PC-3 (cell line): Measurements from ENCODE around the gene TEX44. TPM values are rescaled to one million over a fixed set of nuclear protein-coding genes. Genes with fewer than 3 reads are reported as not detected.
A peak's percentile ranks its signal among the peaks of the same experiment; 100 is the strongest.

Experiments used
- ATAC-seq: fragments of 200-7000 bp; cut with Tn5 transposase; 2 replicates; pipeline ENCODE4 v1.9.1; 2020; ENCODE audit warnings: mild to moderate bottlenecking, moderate library complexity
- BruUV-seq: library from RNA; stranded (reverse); fragments of 400-500 nt; replicated peaks from 2 replicates; lab custom pipeline; 2021; lab: Mats Ljungman, UMichigan
- CTCF ChIA-PET: fragments of 300-600 bp; sonication (Branson Sonifier 250); formaldehyde crosslinking; loops from one replicate; lab custom pipeline; 2022; ENCODE audit warnings: antibody characterized with exemption; lab: Charles Lee
- POLR2A ChIA-PET: fragments of 300-600 bp; sonication (Branson Sonifier 250); formaldehyde crosslinking; loops from one replicate; lab custom pipeline; 2022; ENCODE audit warnings: antibody characterized with exemption; ENCODE audit not compliant: unreplicated experiment; lab: Charles Lee
- DNase-seq: peaks from one replicate; pipeline ENCODE4 v3.0.0-alpha.2; 2015
- H2AFZ ChIP-seq: fragments of 300-600 bp; sonication (generic); 2 replicates; pipeline ENCODE4 v1.6.0; 2016; ENCODE audit warnings: antibody characterized with exemption, low read length
- H3F3A ChIP-seq: fragments of 300-600 bp; sonication (generic); one replicate; pipeline ENCODE4 v1.6.0; 2017; ENCODE audit warnings: antibody characterized with exemption, low read length, control low read depth, mild to moderate bottlenecking; ENCODE audit not compliant: unreplicated experiment
- H3K27ac ChIP-seq: fragments of 300-600 bp; sonication (generic); 2 replicates; pipeline ENCODE4 v1.5.1; 2016; ENCODE audit warnings: mild to moderate bottlenecking, low read length
- H3K27me3 ChIP-seq: fragments of 300-600 bp; sonication (generic); 2 replicates; pipeline ENCODE4 v1.6.1; 2016; ENCODE audit warnings: low read length, mixed read lengths
- H3K36me3 ChIP-seq: fragments of 300-600 bp; sonication (generic); 2 replicates; pipeline ENCODE4 v1.6.1; 2016; ENCODE audit warnings: low read depth, mixed run types, low read length, mixed read lengths
- H3K4me1 ChIP-seq: fragments of 300-600 bp; sonication (generic); 2 replicates; pipeline ENCODE4 v1.5.1; 2016; ENCODE audit warnings: low read length; ENCODE audit not compliant: insufficient read depth
- H3K4me2 ChIP-seq: fragments of 300-600 bp; sonication (generic); 2 replicates; pipeline ENCODE4 v1.6.0; 2016; ENCODE audit warnings: low read length
- H3K4me3 ChIP-seq: fragments of 300-600 bp; sonication (generic); 2 replicates; pipeline ENCODE4 v1.5.1; 2016; ENCODE audit warnings: mild to moderate bottlenecking, low read length, mixed read lengths
- H3K79me2 ChIP-seq: fragments of 300-600 bp; sonication (generic); 2 replicates; pipeline ENCODE4 v1.6.1; 2017; ENCODE audit warnings: low read length, mixed read lengths
- H3K9ac ChIP-seq: fragments of 300-600 bp; sonication (generic); 2 replicates; pipeline ENCODE4 v1.6.0; 2016; ENCODE audit warnings: mild to moderate bottlenecking, low read length
- H3K9me2 ChIP-seq: fragments of 300-600 bp; sonication (generic); replicated peaks from 2 replicates; pipeline ENCODE4 v1.6.1; 2016; ENCODE audit warnings: mixed run types, low read length, mixed read lengths
- H3K9me3 ChIP-seq: fragments of 300-600 bp; sonication (generic); 2 replicates; pipeline ENCODE4 v1.6.1; 2016; ENCODE audit warnings: low read length, mixed read lengths
- H4K20me1 ChIP-seq: fragments of 300-600 bp; sonication (generic); 2 replicates; pipeline ENCODE4 v1.6.1; 2016; ENCODE audit warnings: low read length, mixed read lengths
- EZH2 ChIP-seq: fragments of 300-600 bp; sonication (generic); IDR thresholded peaks from one replicate; pipeline ENCODE4 v1.6.1; 2017; ENCODE audit warnings: antibody characterized with exemption, mild to moderate bottlenecking, low read length; ENCODE audit not compliant: unreplicated experiment
- EZH2phosphoT487 ChIP-seq: fragments of 300-600 bp; sonication (generic); IDR thresholded peaks from 2 replicates; pipeline ENCODE4 v1.6.1; 2018; ENCODE audit warnings: mild to moderate bottlenecking, antibody characterized with exemption, low read length, borderline replicate concordance
- intact Hi-C: fragments of 100-400 bp; cut with micrococcal nuclease; formaldehyde crosslinking; loops from 2 replicates; pipeline ENCODE4 v1.9.0; 2023
- total RNA-seq: library from RNA; depleted of rRNA; stranded (reverse); fragments of >200 nt; gene quantifications from 2 replicates; pipeline ENCODE4 v1.2.3, GENCODE V29; 2014
- TF ChIP-seq, protein P1 (sequence below): fragments of 300-600 bp; sonication (generic); conservative IDR thresholded peaks from 2 replicates; pipeline ENCODE4 v1.5.1; 2017; ENCODE audit warnings: antibody characterized with exemption, low read depth, mild to moderate bottlenecking, low read length

Gene TEX44
- total RNA-seq, 1 experiment from 2014 or later = not detected

GRCh38 chr2:231605607-231606091 lies 13.0 kb downstream of the TEX44 start:
- no peaks in the 10 kb centered on the region for H3F3A ChIP-seq
- no peak overlapping the region for H3K4me2 ChIP-seq
- CTCF ChIA-PET = no interaction called here
- no peak overlapping the region for H2AFZ ChIP-seq
- H3K27ac ChIP-seq = peak overlapping the region; percentile 52; the same call in 1 of the 2 replicates
- H3K9ac ChIP-seq = peak overlapping the region; percentile 94
- DNase-seq = no peak
- H3K4me3 ChIP-seq = no peak overlapping the region
- no peaks in the 10 kb centered on the region for H3K9me2 ChIP-seq
- no peaks in the 10 kb centered on the region for H4K20me1 ChIP-seq
- BruUV-seq = no TSS peak
- POLR2A ChIA-PET = no interaction called here
- no peaks in the 10 kb centered on the region for H3K9me3 ChIP-seq
- ATAC-seq = no peak
- intact Hi-C loops = no loop called here
- H3K4me1 ChIP-seq = peaks cover 16% of the 10 kb centered on the region
- TF ChIP-seq EZH2phosphoT487 = no peak
- TF ChIP-seq EZH2 = no peak
- TF ChIP-seq, protein P1, sequence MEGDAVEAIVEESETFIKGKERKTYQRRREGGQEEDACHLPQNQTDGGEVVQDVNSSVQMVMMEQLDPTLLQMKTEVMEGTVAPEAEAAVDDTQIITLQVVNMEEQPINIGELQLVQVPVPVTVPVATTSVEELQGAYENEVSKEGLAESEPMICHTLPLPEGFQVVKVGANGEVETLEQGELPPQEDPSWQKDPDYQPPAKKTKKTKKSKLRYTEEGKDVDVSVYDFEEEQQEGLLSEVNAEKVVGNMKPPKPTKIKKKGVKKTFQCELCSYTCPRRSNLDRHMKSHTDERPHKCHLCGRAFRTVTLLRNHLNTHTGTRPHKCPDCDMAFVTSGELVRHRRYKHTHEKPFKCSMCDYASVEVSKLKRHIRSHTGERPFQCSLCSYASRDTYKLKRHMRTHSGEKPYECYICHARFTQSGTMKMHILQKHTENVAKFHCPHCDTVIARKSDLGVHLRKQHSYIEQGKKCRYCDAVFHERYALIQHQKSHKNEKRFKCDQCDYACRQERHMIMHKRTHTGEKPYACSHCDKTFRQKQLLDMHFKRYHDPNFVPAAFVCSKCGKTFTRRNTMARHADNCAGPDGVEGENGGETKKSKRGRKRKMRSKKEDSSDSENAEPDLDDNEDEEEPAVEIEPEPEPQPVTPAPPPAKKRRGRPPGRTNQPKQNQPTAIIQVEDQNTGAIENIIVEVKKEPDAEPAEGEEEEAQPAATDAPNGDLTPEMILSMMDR = no peak
- no peaks in the 10 kb centered on the region for H3K36me3 ChIP-seq
- H3K79me2 ChIP-seq = no peaks in the 10 kb centered on the region
- no peaks in the 10 kb centered on the region for H3K27me3 ChIP-seq

DNA sequence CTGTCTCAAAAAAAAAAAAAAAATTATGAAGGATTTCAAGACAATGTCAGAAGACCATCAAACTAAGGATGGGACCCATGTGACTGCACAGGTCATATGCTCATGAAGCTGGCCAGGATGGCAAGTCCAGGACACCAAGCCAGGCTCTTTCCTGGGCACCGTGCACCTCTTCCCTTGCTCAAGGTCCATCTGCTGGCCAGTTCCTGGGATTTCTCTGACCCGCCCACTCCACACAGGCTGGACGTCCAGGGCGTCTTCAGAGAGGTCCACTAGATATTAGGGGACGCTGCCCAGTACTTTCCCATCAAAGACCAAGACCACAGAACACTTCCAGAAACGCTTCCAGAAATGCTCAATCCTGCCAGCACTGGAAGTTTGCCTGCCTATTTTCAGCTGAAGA lies 14.3 kb downstream of the TEX44 start:
- no peaks in the 10 kb centered on the region for H3K9me3 ChIP-seq
- no peak for DNase-seq
- no peaks in the 10 kb centered on the region for H3K36me3 ChIP-seq
- ChIA-PET CTCF (no interaction called here), POLR2A (no interaction called here)
- no peak overlapping the region for H3K9ac ChIP-seq
- H3K4me1 ChIP-seq = peaks cover 25% of the 10 kb centered on the region
- H3K4me3 ChIP-seq = no peak overlapping the region
- BruUV-seq = no TSS peak
- ATAC-seq = no peak
- no peaks in the 10 kb centered on the region for H3K9me2 ChIP-seq
- no peaks in the 10 kb centered on the region for H4K20me1 ChIP-seq
- intact Hi-C loops = no loop called here
- TF ChIP-seq, protein P1 = no peak
- TF ChIP-seq EZH2phosphoT487 (no peak), EZH2 (no peak)
- H3F3A ChIP-seq = peaks cover under 1% of the 10 kb centered on the region
- H3K4me2 ChIP-seq = no peak overlapping the region
- no peaks in the 10 kb centered on the region for H3K27me3 ChIP-seq
- H3K27ac ChIP-seq = no peak overlapping the region
- no peaks in the 10 kb centered on the region for H3K79me2 ChIP-seq
- H2AFZ ChIP-seq = no peak overlapping the region
